HFFc6 (cell line): ENCODE data around the gene UST. TPM values are rescaled to one million over a fixed set of nuclear protein-coding genes. Genes with fewer than 3 reads are reported as not detected.
"Not testable (repeated sequence)": the region's sequence is repeated elsewhere in the genome, so short reads cannot be mapped to it uniquely, and the experiment has no call there.

Experiments used
- DNase-seq: peaks from one replicate; pipeline ENCODE4 v3.0.0-alpha.2; 2018
- H3K27ac Mint-ChIP-seq: 2 replicates; pipeline ENCODE4 v1.8.0; 2020; ENCODE audit warnings: mild to moderate bottlenecking, mixed read lengths
- H3K27me3 Mint-ChIP-seq: 2 replicates; pipeline ENCODE4 v1.8.0; 2021; ENCODE audit warnings: mild to moderate bottlenecking, moderate library complexity, mixed read lengths; ENCODE audit not compliant: insufficient read depth
- H3K36me3 Mint-ChIP-seq: 2 replicates; pipeline ENCODE4 v1.8.0; 2021; ENCODE audit warnings: low read depth, mixed read lengths
- H3K4me1 Mint-ChIP-seq: 2 replicates; pipeline ENCODE4 v1.8.0; 2020; ENCODE audit warnings: low read depth, mixed read lengths
- H3K4me3 Mint-ChIP-seq: 2 replicates; pipeline ENCODE4 v1.8.0; 2020; ENCODE audit warnings: mild to moderate bottlenecking, moderate library complexity, mixed read lengths
- H3K9me3 Mint-ChIP-seq: 2 replicates; pipeline ENCODE4 v1.8.0; 2020; ENCODE audit warnings: mild to moderate bottlenecking, mixed read lengths
- total RNA-seq, 6 experiments: library from RNA; stranded (reverse); fragmentation: NEBNext Ultra II Directional; extraction: Animal tissue kit (Norgen Biotek cat#: 25700); gene quantifications; 2 replicates in 1 of 6; 3 replicates in 5 of 6; pipeline ENCODE4 v1.2.3, GENCODE V29; 2021
- TF ChIP-seq, protein P1 (sequence below): fragments of 200-600 bp; sonication (generic); IDR thresholded peaks from 2 replicates; pipeline ENCODE4 v1.5.0; 2021; ENCODE audit warnings: antibody characterized with exemption, mild to moderate bottlenecking

UST gene
- total RNA-seq, 6 experiments from 2014 or later = 12.9 to 17.3 (median 16.7) TPM

DNA sequence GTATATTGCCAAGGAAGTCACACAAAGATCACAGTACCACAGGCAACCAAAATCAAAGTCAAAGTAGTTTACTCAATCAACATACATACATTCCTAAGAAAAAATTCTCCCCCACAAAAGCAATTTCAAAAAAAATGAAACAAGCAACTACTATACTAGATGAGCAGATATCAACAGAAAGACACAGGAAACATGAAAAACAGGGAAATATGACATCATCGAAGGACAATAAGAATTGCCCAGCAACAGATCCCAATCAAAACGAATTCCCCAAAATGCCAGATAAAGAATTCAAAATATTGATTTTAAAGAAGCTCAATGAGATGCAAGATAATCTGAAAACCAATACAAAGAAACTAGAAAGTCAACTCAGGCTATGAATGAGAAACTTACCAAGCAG, 351.0 kb downstream of the UST start:
- no peak overlapping the region for H3K27ac Mint-ChIP-seq
- H3K4me1 Mint-ChIP-seq = peaks cover 33% of the 10 kb centered on the region
- peaks cover 2% of the 10 kb centered on the region for H3K27me3 Mint-ChIP-seq
- no peak for DNase-seq
- TF ChIP-seq, protein P1, sequence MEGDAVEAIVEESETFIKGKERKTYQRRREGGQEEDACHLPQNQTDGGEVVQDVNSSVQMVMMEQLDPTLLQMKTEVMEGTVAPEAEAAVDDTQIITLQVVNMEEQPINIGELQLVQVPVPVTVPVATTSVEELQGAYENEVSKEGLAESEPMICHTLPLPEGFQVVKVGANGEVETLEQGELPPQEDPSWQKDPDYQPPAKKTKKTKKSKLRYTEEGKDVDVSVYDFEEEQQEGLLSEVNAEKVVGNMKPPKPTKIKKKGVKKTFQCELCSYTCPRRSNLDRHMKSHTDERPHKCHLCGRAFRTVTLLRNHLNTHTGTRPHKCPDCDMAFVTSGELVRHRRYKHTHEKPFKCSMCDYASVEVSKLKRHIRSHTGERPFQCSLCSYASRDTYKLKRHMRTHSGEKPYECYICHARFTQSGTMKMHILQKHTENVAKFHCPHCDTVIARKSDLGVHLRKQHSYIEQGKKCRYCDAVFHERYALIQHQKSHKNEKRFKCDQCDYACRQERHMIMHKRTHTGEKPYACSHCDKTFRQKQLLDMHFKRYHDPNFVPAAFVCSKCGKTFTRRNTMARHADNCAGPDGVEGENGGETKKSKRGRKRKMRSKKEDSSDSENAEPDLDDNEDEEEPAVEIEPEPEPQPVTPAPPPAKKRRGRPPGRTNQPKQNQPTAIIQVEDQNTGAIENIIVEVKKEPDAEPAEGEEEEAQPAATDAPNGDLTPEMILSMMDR = no peak
- H3K9me3 Mint-ChIP-seq = peaks cover 17% of the 10 kb centered on the region
- peaks cover 17% of the 10 kb centered on the region for H3K36me3 Mint-ChIP-seq
- no peak overlapping the region for H3K4me3 Mint-ChIP-seq

DNA sequence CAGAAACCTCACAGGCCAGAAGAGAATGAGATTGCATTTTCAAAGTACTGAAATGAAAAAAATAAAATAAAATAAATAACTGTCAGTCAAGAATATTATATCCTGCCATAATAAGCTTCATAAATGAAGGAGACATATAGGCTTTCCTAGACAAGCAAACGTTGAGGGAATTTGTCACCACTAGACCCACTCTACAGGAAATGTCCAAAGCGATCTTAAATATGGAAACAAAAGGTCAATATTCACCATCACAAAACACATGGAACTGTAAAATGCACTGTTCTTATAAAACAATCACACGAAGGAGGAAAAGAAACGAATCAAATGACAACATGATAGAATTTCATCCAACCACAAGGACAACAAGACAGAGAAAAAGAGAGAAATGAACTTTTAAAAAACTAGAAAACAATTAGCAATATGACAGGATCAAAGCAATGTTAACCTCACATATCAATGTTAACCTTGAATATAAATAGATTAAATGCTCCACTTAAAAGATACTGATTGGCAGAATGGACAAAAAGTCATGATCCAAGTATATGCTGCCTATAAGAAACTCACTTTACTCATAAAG, 352.0 kb downstream of the UST start:
- Mint-ChIP-seq H3K27me3 (peaks cover 2% of the 10 kb centered on the region), H3K27ac (no peak overlapping the region)

DNA sequence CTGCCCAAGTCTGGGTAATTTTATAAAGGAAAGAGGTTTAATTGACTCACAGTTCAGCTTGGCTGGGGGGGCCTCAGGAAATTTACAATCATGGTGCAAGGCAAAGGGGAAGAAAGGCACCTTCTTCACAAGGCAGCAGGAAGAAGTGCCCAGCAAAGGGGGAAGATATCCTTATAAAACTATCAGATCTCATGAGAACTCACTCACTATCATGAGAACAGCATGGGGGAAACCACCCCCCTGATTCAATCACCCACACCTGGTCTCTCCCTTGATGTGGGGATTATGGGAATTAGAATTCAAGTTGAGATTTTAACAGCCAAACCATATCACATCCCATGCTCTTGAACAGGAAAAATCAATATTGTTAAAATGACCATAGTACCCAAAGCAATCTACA, 355.5 kb downstream of the UST start:
- TF ChIP-seq, protein P1 = no peak
- H3K36me3 Mint-ChIP-seq = peaks cover 17% of the 10 kb centered on the region
- H3K27me3 Mint-ChIP-seq = peaks cover 3% of the 10 kb centered on the region
- no peak overlapping the region for H3K4me3 Mint-ChIP-seq
- H3K27ac Mint-ChIP-seq = no peak overlapping the region
- H3K4me1 Mint-ChIP-seq = no peaks in the 10 kb centered on the region
- no peak for DNase-seq
- peaks cover 17% of the 10 kb centered on the region for H3K9me3 Mint-ChIP-seq

More for the DNA sequence above, 352.0 kb downstream of the UST start:
- Mint-ChIP-seq H3K9me3 (peaks cover 17% of the 10 kb centered on the region), H3K36me3 (peaks cover 17% of the 10 kb centered on the region), H3K4me1 (peaks cover 24% of the 10 kb centered on the region), H3K4me3 (no peak overlapping the region)
- TF ChIP-seq, protein P1 = no peak
- no peak for DNase-seq

DNA sequence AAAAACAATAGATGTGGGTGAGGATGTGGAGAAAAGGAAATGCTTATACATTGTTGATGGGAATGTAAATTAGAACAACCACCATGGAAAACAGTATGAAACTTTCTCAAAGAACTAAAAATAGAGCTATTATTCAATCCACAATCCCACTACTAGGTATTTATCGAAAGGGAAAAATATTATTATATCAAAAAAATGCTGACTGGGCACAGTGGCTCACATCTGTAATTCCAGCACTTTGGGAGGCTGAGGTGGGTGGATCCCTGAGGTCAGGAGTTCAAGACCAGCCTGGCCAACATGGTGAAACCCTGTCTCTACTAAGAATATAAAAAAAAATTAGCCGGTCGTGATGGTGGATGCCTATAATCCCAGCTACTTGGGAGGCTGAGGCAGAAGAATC, 357.1 kb downstream of the UST start:
- not testable (repeated sequence) for H3K27ac Mint-ChIP-seq, H3K36me3 Mint-ChIP-seq, H3K4me3 Mint-ChIP-seq, H3K4me1 Mint-ChIP-seq, H3K27me3 Mint-ChIP-seq, DNase-seq, H3K9me3 Mint-ChIP-seq

DNA sequence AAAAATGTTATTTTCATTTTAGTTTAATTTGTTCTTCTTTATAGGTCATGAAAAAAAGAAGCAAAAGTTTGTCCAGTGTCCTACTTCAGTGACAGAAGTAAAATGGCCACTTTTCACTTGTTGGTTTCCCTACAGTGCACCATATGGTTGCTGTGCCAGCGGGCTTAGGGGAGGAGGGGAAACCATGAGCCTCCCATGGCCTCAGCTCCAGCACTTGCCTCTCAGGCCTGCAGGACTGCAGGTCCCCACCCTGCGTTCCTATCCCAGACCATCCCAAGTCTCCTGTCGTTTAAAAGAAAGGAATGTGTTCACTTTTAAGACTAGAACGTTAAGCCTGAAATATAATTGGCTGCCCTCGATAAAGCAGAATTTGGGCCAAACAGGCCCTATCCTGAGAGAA, 360.7 kb downstream of the UST start:
- no peaks in the 10 kb centered on the region for H3K4me1 Mint-ChIP-seq
- H3K4me3 Mint-ChIP-seq = no peak overlapping the region
- DNase-seq = no peak
- TF ChIP-seq, protein P1 = no peak
- H3K9me3 Mint-ChIP-seq = no peaks in the 10 kb centered on the region
- no peaks in the 10 kb centered on the region for H3K36me3 Mint-ChIP-seq
- peaks cover 6% of the 10 kb centered on the region for H3K27me3 Mint-ChIP-seq
- H3K27ac Mint-ChIP-seq = no peak overlapping the region

DNA sequence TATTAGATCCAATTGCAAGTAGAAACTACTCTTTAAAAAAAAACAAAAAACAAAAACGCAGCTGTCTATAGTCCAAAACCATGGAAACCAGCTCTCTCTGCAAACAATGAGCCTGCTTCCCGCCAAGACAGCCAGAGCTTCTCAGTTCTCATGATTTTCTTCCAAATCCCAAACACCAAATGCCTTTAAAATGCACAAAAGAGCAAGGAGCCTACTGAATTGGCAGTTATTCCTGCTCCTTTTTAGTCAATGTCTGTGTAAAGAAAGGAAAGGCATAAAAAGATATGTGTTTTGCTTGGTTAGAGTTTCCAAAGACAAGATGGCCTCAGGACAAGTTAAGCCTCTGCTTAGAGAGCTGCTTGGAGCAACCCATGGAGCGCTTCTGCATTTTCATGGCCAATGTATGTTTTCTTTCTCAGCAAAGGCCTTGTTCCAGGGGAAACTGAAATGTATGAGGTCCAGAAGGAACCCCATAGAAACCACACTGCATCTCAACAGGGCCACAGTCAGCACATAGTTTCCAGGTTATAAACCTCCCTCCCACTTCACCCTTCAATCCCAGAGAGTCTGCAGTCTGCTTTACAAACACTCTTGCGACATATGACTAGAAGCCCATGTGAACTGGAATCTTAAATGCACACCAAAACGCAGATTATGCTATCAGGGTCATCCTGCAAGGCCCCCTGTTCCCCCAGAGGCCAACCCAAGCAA, 361.4 kb downstream of the UST start:
- no peak for DNase-seq
- H3K4me1 Mint-ChIP-seq = no peaks in the 10 kb centered on the region
- no peak overlapping the region for H3K4me3 Mint-ChIP-seq
- TF ChIP-seq, protein P1 = no peak
- peaks cover 6% of the 10 kb centered on the region for H3K27me3 Mint-ChIP-seq
- H3K27ac Mint-ChIP-seq = no peak overlapping the region
- H3K36me3 Mint-ChIP-seq = no peaks in the 10 kb centered on the region
- no peaks in the 10 kb centered on the region for H3K9me3 Mint-ChIP-seq
